ENCODE results near the gene MICAL1.

Gene MICAL1

DNA sequence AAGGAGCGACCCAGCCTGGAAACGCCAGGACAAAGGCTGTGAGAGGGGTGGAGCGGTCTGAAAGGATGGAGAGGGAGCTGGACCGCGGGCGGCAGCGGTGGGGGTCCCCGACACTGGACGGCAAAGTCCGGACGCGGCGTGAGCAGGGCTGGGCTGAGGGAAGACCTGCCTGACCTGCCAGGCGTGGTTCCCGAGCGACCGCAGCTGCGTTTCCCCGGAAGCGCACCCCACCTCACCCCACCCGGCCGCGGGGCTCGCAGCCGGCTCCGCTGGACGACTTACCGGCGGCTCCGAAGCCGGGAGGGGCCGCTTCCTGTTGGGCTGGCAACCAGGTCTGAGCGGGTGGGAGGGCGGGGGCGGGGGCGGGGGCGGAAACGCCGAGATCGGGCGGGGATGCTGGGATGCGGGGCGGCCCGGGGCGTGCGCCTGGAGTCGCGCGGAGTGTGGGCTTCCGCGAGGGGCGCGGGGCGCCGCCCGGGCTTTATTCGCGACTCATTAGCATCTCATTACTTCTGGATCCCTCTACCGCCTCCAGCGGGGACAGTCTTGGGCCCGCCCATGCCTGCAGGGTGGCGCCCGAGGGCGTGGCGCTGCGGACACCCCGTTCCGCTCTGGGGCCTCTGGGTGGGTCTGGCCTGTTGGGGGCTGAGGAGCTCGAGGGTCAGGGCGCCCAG lies at the start of gene MICAL1:
Gene MICAL1, minus strand, starts transcription at position 336 of the 674 bp plus-strand sequence. CDS start 1,576 bp downstream, outside the sequence.
- DNase-seq: peak; percentile 47

- no peak for DNase-seq
Measured at GRCh38 chr6:109503327-109504224, 48.0 kb upstream of the MICAL1 start.

DNA sequence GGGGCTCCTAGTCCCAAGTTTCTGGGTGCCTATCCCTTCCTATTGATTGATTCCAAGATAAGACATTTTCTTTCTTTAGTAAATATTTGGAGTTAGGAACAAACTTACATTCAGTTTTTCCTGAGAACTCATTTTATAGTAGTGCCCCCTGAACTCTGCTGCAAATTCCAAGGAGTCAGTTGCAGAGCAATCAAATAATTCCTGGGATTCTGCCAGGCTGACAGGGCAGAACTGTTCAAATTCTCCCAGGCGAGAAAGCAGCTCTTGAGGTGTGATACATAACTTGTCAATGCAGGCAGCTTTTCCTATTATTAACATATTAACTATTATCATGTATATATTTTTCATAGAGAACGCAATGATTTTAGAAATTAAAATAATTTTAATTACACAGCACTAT lies 43.4 kb upstream of the MICAL1 start:
- DNase-seq: no peak

GRCh38 chr6:109498052-109498451 lies 42.5 kb upstream of the MICAL1 start:
- no peak for DNase-seq

DNA sequence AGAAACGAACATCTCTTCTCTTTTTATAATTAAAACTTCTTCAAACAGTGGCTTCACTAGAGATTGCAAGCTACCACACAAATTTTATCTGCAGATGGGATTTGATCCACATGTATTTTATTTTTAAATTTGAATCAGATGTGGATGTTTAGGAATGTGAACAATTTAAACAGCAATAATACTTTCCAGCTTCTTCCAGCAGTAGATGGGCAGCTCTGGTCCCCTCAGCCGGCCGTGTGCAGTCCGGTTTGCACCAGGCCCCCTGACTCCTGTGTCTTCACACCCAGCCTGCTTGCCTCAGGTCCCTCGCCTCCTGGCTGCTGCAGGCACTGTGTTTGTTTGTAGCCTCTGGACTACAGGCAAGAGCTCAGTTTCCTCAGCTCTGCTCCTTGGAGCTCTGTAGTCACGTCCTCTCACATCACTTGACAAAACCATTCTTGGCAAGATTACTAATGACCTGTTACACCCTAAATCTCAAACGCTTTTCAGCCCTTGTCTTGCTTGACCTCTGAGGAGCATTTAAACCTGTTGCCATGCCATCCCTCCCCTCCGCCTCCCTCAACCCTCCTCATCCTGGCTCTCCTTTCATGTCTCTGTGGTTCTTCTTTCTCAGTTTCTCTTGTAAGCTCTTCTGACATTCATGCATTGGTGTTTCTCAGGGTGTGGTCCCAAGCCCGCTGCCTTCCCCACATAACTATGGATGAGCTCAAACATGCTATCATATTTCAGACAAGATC lies 40.6 kb upstream of the MICAL1 start:
- DNase-seq: no peak

DNA sequence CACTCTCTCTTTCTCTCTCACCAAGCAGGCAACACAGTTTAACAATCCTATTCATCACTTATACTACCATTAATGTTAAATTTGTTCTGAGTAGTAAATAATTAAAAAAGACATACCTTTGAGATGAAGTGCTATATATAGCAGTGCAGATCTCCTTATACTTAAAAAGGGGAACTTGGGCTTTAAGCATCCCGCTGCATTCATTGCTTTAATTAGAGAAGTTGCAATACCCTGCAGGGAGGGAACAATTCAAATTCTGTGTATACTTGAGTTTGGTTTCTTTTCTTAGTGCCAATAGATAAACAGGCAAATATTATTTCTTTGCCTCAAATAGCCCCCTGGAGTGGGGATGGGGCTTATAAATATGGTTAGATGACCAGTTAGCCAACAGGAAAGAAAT lies 38.3 kb upstream of the MICAL1 start:
- no peak for DNase-seq

GRCh38 chr6:109491207-109491938 lies 35.8 kb upstream of the MICAL1 start:
- DNase-seq: no peak

DNA sequence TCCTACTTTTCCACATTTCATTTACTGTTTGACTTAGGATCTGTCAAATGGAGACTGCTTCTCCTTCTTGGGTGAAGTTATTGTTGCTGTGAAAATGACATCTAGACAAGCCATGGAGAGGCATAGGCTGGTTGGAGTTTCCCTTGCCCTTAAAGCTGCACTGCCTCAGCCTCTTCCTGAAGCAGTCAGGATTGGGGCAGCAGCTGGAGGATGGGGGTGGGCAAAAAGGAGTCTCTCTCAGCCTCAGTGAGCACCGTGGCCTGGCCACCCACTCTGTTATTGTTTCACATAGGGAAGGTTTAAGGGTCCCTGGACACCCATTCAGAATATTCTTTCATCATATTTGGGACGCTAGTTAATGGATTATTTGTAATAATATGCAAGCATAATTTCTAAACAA lies 35.1 kb upstream of the MICAL1 start:
- DNase-seq: no peak

GRCh38 chr6:109488001-109488400 lies 32.4 kb upstream of the MICAL1 start:
- no peak for DNase-seq

- DNase-seq: no peak
Measured at GRCh38 chr6:109486068-109486467, 30.5 kb upstream of the MICAL1 start.

GRCh38 chr6:109485266-109485935 lies 29.8 kb upstream of the MICAL1 start:
- no peak for DNase-seq

- no peak for DNase-seq
Measured at GRCh38 chr6:109484122-109484521, 28.6 kb upstream of the MICAL1 start.

GRCh38 chr6:109483735-109484057 lies 28.1 kb upstream of the MICAL1 start:
- no peak for DNase-seq

GRCh38 chr6:109482905-109483734 lies 27.5 kb upstream of the MICAL1 start, which contains the start of gene ZBTB24:
TSS of gene ZBTB24 (minus strand) at chr6:109483219. CDS start at chr6:109482026, 1,193 bp downstream.
- peak; percentile 84 for DNase-seq

DNA sequence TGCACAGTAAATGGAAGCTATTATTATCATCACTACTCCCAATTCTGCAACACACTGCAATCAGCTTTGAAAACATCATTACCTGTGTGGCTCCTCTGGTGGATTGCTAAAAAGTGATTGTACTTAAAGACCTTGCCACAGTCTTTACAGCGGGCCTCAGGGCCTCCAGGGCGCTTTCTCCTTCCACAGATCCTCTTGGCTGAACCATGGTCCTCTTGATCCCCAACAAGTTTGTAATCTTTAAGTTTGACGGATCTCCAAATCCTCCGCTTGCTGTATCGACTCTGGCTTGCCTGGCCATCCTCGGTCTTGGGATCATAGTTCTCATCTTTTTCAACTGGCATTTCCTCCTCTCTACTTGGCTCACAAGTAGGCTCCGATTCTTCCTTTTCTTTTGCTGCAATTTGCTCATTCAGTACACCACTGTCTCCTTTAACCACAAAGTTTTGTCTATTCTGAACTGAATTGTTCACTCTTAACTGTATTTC lies 25.5 kb upstream of the MICAL1 start:
- DNase-seq: no peak

GRCh38 chr6:109478841-109479624 lies 23.5 kb upstream of the MICAL1 start:
- DNase-seq: no peak

DNA sequence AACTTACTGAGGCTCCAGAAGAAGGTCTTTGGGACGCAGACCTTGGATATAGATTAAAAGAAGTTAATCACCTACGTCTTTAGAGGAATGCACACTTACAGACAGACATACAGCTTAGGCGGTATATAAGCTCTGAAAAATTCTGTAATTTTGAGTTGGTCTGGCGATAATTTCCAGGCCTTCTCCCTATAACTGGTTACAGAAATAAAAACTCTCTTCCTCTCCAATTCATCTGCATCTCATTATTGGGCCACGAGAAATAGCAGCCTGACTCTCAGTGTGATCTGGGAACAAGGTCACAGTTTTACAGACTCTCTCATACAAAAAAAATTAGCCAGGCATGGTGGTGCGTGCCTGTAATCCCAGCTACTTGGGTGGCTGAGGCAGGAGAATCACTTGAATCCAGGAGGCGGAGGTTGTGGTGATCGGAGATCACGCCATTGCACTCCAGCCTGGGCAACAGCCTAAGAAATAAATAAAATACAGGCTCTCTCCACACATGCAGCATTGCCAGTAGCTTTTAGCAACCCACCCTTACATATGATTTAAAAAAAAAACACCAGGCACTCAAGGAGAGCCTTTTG lies 22.7 kb upstream of the MICAL1 start:
- no peak for DNase-seq

- DNase-seq: no peak
Measured at GRCh38 chr6:109477725-109478124, 22.2 kb upstream of the MICAL1 start.

- no peak for DNase-seq
Measured at GRCh38 chr6:109477184-109477583, 21.6 kb upstream of the MICAL1 start.

DNA sequence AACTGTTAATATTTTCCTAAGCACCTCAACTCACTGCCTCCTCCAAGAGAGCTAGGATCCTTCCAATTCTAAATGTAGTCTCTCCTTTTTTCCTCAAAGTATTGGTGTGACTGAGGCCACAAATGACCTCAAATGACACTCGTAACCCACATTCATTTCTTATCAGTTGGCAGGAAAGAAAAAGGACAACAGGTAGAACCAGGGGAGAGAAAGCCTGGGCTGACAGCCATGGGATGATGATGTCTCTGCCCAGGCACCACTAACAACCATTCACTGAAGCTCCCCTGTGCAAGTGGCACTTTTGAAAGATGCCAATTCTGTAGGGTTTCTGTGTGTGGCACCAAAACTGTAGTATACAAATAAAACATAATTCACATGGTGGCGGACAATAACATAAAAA lies 20.1 kb upstream of the MICAL1 start:
- DNase-seq: no peak
